NT2/D1 (cell line): ENCODE results near the gene BUD23.

Experiments used
- SUZ12 ChIP-seq: IDR thresholded peaks from 2 replicates; pipeline ENCODE4 v1.6.1; 2011; ENCODE audit not compliant: insufficient read length, insufficient read depth; ENCODE audit errors: extremely low read depth
- ZNF274 ChIP-seq: IDR thresholded peaks from 2 replicates; pipeline ENCODE4 v1.6.1; 2011; ENCODE audit warnings: mild to moderate bottlenecking, low read depth, low read length

DNA sequence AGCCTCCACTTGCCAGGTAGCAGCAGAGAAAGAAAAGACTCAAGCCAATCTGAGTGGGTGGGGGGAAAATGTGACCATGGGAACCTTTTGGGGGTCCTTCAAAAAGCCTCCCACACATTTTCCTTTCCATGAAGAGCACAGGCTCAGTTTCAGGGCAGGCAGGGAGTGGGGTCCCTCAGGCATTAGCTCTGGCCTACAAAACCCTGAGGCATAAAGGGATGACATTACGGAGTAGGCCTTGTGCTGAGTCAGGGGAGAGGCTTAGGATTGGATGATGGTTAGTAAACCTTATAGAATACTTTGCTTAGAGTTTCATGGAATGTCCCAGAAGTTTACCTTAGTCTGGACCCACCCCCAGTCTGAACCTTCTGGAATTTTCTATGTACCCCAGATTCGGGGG is 3.7 kb upstream of the BUD23 start:
- TF ChIP-seq SUZ12 (no peak), ZNF274 (no peak)
